NCI-H2227 treated with DMSO at 0.1 percent for 48 hours (cell line): ENCODE measurements around the gene CETN1.

Experiments used
- DNase-seq: peaks from one replicate; lab custom pipeline; 2025; lab: John Stamatoyannopoulos, UW

Gene CETN1

GRCh38 chr18:623761-624620 is 43.8 kb downstream of the CETN1 start:
- peak; percentile 31 for DNase-seq

GRCh38 chr18:627231-627630 is 47.1 kb downstream of the CETN1 start:
- no peak for DNase-seq

DNA sequence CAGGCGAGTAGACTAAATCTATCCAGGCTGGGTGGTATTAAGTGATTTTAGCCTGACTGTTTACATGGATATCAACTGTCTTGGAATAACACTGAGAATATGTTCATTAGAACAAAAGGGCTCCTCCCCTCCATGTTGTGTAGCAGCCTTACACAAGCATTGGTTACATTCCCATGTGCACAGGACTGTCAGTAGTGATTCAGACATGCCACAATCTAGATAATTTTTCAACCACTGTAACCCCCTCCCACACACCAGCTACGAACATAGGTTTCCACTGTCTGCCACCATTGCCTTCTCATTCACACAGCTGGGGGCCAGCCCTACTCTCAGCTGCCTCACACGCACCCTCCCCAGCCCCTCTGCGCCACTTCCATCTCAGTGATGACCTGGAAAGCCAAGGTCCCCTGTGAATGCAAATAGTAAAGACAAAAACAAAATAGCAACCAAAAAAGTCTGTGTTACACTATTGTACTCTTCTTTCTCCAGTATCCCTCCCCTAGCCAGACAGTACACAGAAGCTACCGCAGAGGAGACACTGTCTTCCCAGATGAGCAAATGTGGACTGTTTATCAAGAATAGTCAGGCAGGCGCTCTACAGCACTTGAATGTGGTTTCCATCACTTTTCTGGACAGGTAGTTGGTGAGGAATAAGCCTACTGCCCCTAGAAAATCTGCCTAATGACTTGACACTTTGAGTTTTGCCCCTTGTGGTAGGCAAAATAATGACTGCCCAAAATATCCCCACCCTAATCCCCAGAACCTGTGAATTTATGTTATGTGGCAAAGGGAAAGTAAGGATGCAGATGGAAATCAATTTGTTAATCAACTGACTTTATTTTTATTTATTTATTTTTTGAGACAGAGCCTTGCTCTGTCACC is 49.3 kb downstream of the CETN1 start:
- DNase-seq: no peak

DNA sequence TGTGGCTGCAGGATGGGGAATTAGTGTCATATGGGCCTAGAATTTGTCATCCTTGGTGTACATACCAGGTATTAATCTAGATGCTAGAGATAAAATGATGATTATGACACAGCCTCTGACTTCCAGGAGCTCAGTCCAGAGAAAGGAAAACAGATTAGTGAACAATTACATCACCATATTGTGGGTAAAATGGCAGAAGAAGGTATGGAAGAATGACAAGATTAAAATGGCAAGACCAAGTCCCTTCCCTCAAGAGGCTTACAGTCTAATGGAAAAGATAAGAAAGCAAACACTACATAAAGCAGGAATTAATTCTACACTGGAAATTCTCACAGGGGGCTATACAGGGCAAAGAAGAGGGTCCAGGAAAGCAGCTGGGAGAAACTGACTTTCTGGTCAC is 51.4 kb downstream of the CETN1 start:
- no peak for DNase-seq
